GM06990 (cell line): ENCODE measurements around the gene LPP.

Source experiments
- DNase-seq: peaks from one replicate; pipeline ENCODE4 v3.0.0-alpha.2; 2011; ENCODE audit not compliant: insufficient read length; ENCODE audit errors: extremely low read depth
- H3K27me3 ChIP-seq: replicated peaks from 2 replicates; pipeline ENCODE4 v1.6.0; 2011; ENCODE audit warnings: low read length; ENCODE audit not compliant: control insufficient read depth, insufficient read depth
- H3K36me3 ChIP-seq: 2 replicates; pipeline ENCODE4 v1.5.1; 2011; ENCODE audit warnings: low read length; ENCODE audit not compliant: control insufficient read depth, insufficient read depth
- H3K4me3 ChIP-seq: replicated peaks from 2 replicates; pipeline ENCODE4 v1.5.1; 2011; ENCODE audit warnings: low read depth, mild to moderate bottlenecking, control low read depth, low read length
- TF ChIP-seq, protein P1 (sequence below): IDR thresholded peaks from 2 replicates; pipeline ENCODE4 v1.5.1; 2011; ENCODE audit warnings: low read length, control low read depth, mild to moderate bottlenecking, inconsistent platforms; ENCODE audit not compliant: insufficient read depth, poor library complexity, severe bottlenecking

The LPP gene

GRCh38 chr3:188754267-188754666 lies 600.3 kb downstream of the LPP start:
- H3K4me3 ChIP-seq = no peak overlapping the region
- H3K36me3 ChIP-seq = no peaks in the 10 kb centered on the region
- TF ChIP-seq, protein P1, sequence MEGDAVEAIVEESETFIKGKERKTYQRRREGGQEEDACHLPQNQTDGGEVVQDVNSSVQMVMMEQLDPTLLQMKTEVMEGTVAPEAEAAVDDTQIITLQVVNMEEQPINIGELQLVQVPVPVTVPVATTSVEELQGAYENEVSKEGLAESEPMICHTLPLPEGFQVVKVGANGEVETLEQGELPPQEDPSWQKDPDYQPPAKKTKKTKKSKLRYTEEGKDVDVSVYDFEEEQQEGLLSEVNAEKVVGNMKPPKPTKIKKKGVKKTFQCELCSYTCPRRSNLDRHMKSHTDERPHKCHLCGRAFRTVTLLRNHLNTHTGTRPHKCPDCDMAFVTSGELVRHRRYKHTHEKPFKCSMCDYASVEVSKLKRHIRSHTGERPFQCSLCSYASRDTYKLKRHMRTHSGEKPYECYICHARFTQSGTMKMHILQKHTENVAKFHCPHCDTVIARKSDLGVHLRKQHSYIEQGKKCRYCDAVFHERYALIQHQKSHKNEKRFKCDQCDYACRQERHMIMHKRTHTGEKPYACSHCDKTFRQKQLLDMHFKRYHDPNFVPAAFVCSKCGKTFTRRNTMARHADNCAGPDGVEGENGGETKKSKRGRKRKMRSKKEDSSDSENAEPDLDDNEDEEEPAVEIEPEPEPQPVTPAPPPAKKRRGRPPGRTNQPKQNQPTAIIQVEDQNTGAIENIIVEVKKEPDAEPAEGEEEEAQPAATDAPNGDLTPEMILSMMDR = no peak
- H3K27me3 ChIP-seq = no peaks in the 10 kb centered on the region
- DNase-seq = no peak

GRCh38 chr3:188756241-188756640 lies 602.3 kb downstream of the LPP start:
- H3K4me3 ChIP-seq = no peak overlapping the region
- no peak for DNase-seq
- H3K36me3 ChIP-seq = no peaks in the 10 kb centered on the region
- H3K27me3 ChIP-seq = no peaks in the 10 kb centered on the region
- TF ChIP-seq, protein P1 = no peak

GRCh38 chr3:188759336-188760005 lies 605.5 kb downstream of the LPP start:
- no peak overlapping the region for H3K4me3 ChIP-seq
- no peaks in the 10 kb centered on the region for H3K36me3 ChIP-seq
- no peaks in the 10 kb centered on the region for H3K27me3 ChIP-seq
- DNase-seq = no peak
- TF ChIP-seq, protein P1 = no peak

DNA sequence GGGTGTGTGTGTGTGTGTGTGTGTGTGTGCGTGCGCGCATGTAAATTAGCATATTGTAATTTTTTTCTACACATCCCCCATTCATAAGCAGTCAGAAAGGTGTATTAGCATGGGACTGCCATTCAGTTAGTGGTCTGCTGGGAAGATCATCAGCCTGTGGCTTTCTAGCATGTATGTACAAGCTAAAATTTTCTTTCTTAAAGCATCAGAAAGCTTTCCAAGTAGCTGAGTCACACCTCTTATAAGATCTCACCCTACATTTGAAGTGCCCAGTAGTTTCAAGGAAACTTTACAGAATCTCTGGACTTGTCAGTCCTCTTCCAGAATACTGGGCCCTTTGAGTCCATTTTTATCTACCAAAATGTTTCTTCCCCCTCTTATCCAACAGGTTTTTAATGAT lies 606.5 kb downstream of the LPP start:
- no peak overlapping the region for H3K4me3 ChIP-seq
- H3K27me3 ChIP-seq = no peaks in the 10 kb centered on the region
- TF ChIP-seq, protein P1 = no peak
- no peak for DNase-seq
- H3K36me3 ChIP-seq = no peaks in the 10 kb centered on the region

GRCh38 chr3:188761439-188761838 lies 607.5 kb downstream of the LPP start:
- Histone ChIP-seq H3K36me3 (no peaks in the 10 kb centered on the region), H3K4me3 (no peak overlapping the region), H3K27me3 (no peaks in the 10 kb centered on the region)
- TF ChIP-seq, protein P1 = no peak
- no peak for DNase-seq

DNA sequence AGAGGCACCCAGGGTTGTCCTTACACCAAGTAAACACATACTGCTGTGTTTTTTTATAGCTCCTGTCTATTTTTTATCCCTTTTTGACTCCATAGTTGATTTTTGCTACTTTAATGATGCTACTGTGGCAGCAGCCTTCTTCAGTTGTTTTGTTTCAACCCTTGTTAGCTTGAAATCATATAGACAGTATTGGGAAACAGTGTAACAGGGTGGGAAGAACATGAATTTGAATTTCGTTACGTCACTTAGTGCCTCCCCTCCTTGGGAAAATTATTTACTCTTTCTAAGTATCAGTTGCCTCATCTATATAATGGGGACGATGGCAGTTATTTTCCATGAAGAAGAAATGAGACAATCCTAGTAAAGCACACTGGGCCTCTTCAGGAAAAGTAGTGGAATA lies 608.0 kb downstream of the LPP start:
- no peaks in the 10 kb centered on the region for H3K27me3 ChIP-seq
- TF ChIP-seq, protein P1 = no peak
- no peak for DNase-seq
- H3K36me3 ChIP-seq = no peaks in the 10 kb centered on the region
- no peak overlapping the region for H3K4me3 ChIP-seq
